ENCODE measurements around the gene SHC4. TPM values are rescaled to one million over a fixed set of nuclear protein-coding genes. Genes with fewer than 3 reads are reported as not detected.
"Not testable (repeated sequence)": the region's sequence is repeated elsewhere in the genome, so short reads cannot be mapped to it uniquely, and the experiment has no call there.

SHC4 gene
- total RNA-seq, 1 donor = 0.72 TPM

GRCh38 chr15:48975472-48976419 lies 12.0 kb upstream of the SHC4 start:
- Histone ChIP-seq H3K4me2 (ENCODE audit: insufficient read depth, low read length) (peak overlapping the region; percentile 91), H3K4me3 (ENCODE audit: insufficient read depth, low read length) (peak overlapping the region; percentile 78), H3K4me1 (ENCODE audit: insufficient read depth, low read length) (peaks cover 5% of the 10 kb centered on the region), H3K9me3 (ENCODE audit: low read depth, low read length) (no peaks in the 10 kb centered on the region), H3K27ac (ENCODE audit: low read depth, low read length) (peak overlapping the region; percentile 45), H3K79me2 (ENCODE audit: insufficient read depth, low read length) (no peaks in the 10 kb centered on the region), H4K20me1 (ENCODE audit: insufficient read depth, low read length) (no peaks in the 10 kb centered on the region), H3K36me3 (ENCODE audit: insufficient read depth, low read length) (no peaks in the 10 kb centered on the region), H2AFZ (ENCODE audit: low read length) (peak overlapping the region; percentile 97), H3K27me3 (ENCODE audit: insufficient read depth, low read length) (no peaks in the 10 kb centered on the region)
- peak; percentile 97 for DNase-seq (ENCODE audit: insufficient read length, low spot score, missing footprints)
- TF ChIP-seq, protein P1, sequence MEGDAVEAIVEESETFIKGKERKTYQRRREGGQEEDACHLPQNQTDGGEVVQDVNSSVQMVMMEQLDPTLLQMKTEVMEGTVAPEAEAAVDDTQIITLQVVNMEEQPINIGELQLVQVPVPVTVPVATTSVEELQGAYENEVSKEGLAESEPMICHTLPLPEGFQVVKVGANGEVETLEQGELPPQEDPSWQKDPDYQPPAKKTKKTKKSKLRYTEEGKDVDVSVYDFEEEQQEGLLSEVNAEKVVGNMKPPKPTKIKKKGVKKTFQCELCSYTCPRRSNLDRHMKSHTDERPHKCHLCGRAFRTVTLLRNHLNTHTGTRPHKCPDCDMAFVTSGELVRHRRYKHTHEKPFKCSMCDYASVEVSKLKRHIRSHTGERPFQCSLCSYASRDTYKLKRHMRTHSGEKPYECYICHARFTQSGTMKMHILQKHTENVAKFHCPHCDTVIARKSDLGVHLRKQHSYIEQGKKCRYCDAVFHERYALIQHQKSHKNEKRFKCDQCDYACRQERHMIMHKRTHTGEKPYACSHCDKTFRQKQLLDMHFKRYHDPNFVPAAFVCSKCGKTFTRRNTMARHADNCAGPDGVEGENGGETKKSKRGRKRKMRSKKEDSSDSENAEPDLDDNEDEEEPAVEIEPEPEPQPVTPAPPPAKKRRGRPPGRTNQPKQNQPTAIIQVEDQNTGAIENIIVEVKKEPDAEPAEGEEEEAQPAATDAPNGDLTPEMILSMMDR (IDR thresholded peaks at IDR 0.05; ENCODE audit: extremely low read depth, low read depth, low read length) = peak; percentile 74

- DNase-seq (ENCODE audit: insufficient read length, low spot score, missing footprints) = peak; percentile 55
- Histone ChIP-seq H3K79me2 (ENCODE audit: insufficient read depth, low read length) (no peaks in the 10 kb centered on the region), H3K27me3 (ENCODE audit: insufficient read depth, low read length) (no peaks in the 10 kb centered on the region), H3K27ac (ENCODE audit: low read depth, low read length) (no peak overlapping the region), H3K4me3 (ENCODE audit: insufficient read depth, low read length) (no peak overlapping the region), H3K36me3 (ENCODE audit: insufficient read depth, low read length) (no peaks in the 10 kb centered on the region), H3K9me3 (ENCODE audit: low read depth, low read length) (no peaks in the 10 kb centered on the region), H3K4me1 (ENCODE audit: insufficient read depth, low read length) (peaks cover 5% of the 10 kb centered on the region), H4K20me1 (ENCODE audit: insufficient read depth, low read length) (no peaks in the 10 kb centered on the region), H3K4me2 (ENCODE audit: insufficient read depth, low read length) (peak overlapping the region; percentile 91), H2AFZ (ENCODE audit: low read length) (no peak overlapping the region)
- TF ChIP-seq, protein P1 (IDR thresholded peaks at IDR 0.05; ENCODE audit: extremely low read depth, low read depth, low read length) = no peak
Measured at GRCh38 chr15:48974882-48975281, 11.2 kb upstream of the SHC4 start.

GRCh38 chr15:48972750-48973503 lies 9.2 kb upstream of the SHC4 start:
- Histone ChIP-seq H3K4me1 (ENCODE audit: insufficient read depth, low read length) (peaks cover 5% of the 10 kb centered on the region), H3K27ac (ENCODE audit: low read depth, low read length) (no peak overlapping the region), H2AFZ (ENCODE audit: low read length) (no peak overlapping the region), H3K79me2 (ENCODE audit: insufficient read depth, low read length) (no peaks in the 10 kb centered on the region), H3K9me3 (ENCODE audit: low read depth, low read length) (no peaks in the 10 kb centered on the region), H3K36me3 (ENCODE audit: insufficient read depth, low read length) (no peaks in the 10 kb centered on the region), H3K4me3 (ENCODE audit: insufficient read depth, low read length) (no peak overlapping the region), H4K20me1 (ENCODE audit: insufficient read depth, low read length) (no peaks in the 10 kb centered on the region), H3K4me2 (ENCODE audit: insufficient read depth, low read length) (no peak overlapping the region), H3K27me3 (ENCODE audit: insufficient read depth, low read length) (no peaks in the 10 kb centered on the region)
- DNase-seq (ENCODE audit: insufficient read length, low spot score, missing footprints) = no peak
- TF ChIP-seq, protein P1 (IDR thresholded peaks at IDR 0.05; ENCODE audit: extremely low read depth, low read depth, low read length) = no peak

GRCh38 chr15:48970926-48971325 lies 7.2 kb upstream of the SHC4 start:
- H3K9me3 ChIP-seq (ENCODE audit: low read depth, low read length); H2AFZ ChIP-seq (ENCODE audit: low read length); H3K4me3 ChIP-seq (ENCODE audit: insufficient read depth, low read length); DNase-seq (ENCODE audit: insufficient read length, low spot score, missing footprints); H3K4me2 ChIP-seq (ENCODE audit: insufficient read depth, low read length); H3K27ac ChIP-seq (ENCODE audit: low read depth, low read length); H3K36me3 ChIP-seq (ENCODE audit: insufficient read depth, low read length); H3K79me2 ChIP-seq (ENCODE audit: insufficient read depth, low read length); H3K27me3 ChIP-seq (ENCODE audit: insufficient read depth, low read length); H4K20me1 ChIP-seq (ENCODE audit: insufficient read depth, low read length): not testable (repeated sequence)
- peaks cover 19% of the 10 kb centered on the region for H3K4me1 ChIP-seq (ENCODE audit: insufficient read depth, low read length)

All from osteoblast (primary cell).